PC-3 (cell line): ENCODE measurements around the gene CDK7. TPM values are rescaled to one million over a fixed set of nuclear protein-coding genes. Genes with fewer than 3 reads are reported as not detected.
"Not testable (repeated sequence)": the region's sequence is repeated elsewhere in the genome, so short reads cannot be mapped to it uniquely, and the experiment has no call there.

Source experiments
- ATAC-seq: fragments of 200-7000 bp; cut with Tn5 transposase; 2 replicates; pipeline ENCODE4 v1.9.1; 2020; ENCODE audit warnings: mild to moderate bottlenecking, moderate library complexity
- BruUV-seq: library from RNA; stranded (reverse); fragments of 400-500 nt; replicated peaks from 2 replicates; lab custom pipeline; 2021; lab: Mats Ljungman, UMichigan
- CTCF ChIA-PET: fragments of 300-600 bp; sonication (Branson Sonifier 250); formaldehyde crosslinking; loops from one replicate; lab custom pipeline; 2022; ENCODE audit warnings: antibody characterized with exemption; lab: Charles Lee
- POLR2A ChIA-PET: fragments of 300-600 bp; sonication (Branson Sonifier 250); formaldehyde crosslinking; loops from one replicate; lab custom pipeline; 2022; ENCODE audit warnings: antibody characterized with exemption; ENCODE audit not compliant: unreplicated experiment; lab: Charles Lee
- DNase-seq: peaks from one replicate; pipeline ENCODE4 v3.0.0-alpha.2; 2015
- H2AFZ ChIP-seq: fragments of 300-600 bp; sonication (generic); 2 replicates; pipeline ENCODE4 v1.6.0; 2016; ENCODE audit warnings: antibody characterized with exemption, low read length
- H3F3A ChIP-seq: fragments of 300-600 bp; sonication (generic); one replicate; pipeline ENCODE4 v1.6.0; 2017; ENCODE audit warnings: antibody characterized with exemption, low read length, control low read depth, mild to moderate bottlenecking; ENCODE audit not compliant: unreplicated experiment
- H3K27ac ChIP-seq: fragments of 300-600 bp; sonication (generic); 2 replicates; pipeline ENCODE4 v1.5.1; 2016; ENCODE audit warnings: mild to moderate bottlenecking, low read length
- H3K27me3 ChIP-seq: fragments of 300-600 bp; sonication (generic); 2 replicates; pipeline ENCODE4 v1.6.1; 2016; ENCODE audit warnings: low read length, mixed read lengths
- H3K36me3 ChIP-seq: fragments of 300-600 bp; sonication (generic); 2 replicates; pipeline ENCODE4 v1.6.1; 2016; ENCODE audit warnings: low read depth, mixed run types, low read length, mixed read lengths
- H3K4me1 ChIP-seq: fragments of 300-600 bp; sonication (generic); 2 replicates; pipeline ENCODE4 v1.5.1; 2016; ENCODE audit warnings: low read length; ENCODE audit not compliant: insufficient read depth
- H3K4me2 ChIP-seq: fragments of 300-600 bp; sonication (generic); 2 replicates; pipeline ENCODE4 v1.6.0; 2016; ENCODE audit warnings: low read length
- H3K4me3 ChIP-seq: fragments of 300-600 bp; sonication (generic); 2 replicates; pipeline ENCODE4 v1.5.1; 2016; ENCODE audit warnings: mild to moderate bottlenecking, low read length, mixed read lengths
- H3K79me2 ChIP-seq: fragments of 300-600 bp; sonication (generic); 2 replicates; pipeline ENCODE4 v1.6.1; 2017; ENCODE audit warnings: low read length, mixed read lengths
- H3K9ac ChIP-seq: fragments of 300-600 bp; sonication (generic); 2 replicates; pipeline ENCODE4 v1.6.0; 2016; ENCODE audit warnings: mild to moderate bottlenecking, low read length
- H3K9me2 ChIP-seq: fragments of 300-600 bp; sonication (generic); replicated peaks from 2 replicates; pipeline ENCODE4 v1.6.1; 2016; ENCODE audit warnings: mixed run types, low read length, mixed read lengths
- H3K9me3 ChIP-seq: fragments of 300-600 bp; sonication (generic); 2 replicates; pipeline ENCODE4 v1.6.1; 2016; ENCODE audit warnings: low read length, mixed read lengths
- H4K20me1 ChIP-seq: fragments of 300-600 bp; sonication (generic); 2 replicates; pipeline ENCODE4 v1.6.1; 2016; ENCODE audit warnings: low read length, mixed read lengths
- EZH2 ChIP-seq: fragments of 300-600 bp; sonication (generic); IDR thresholded peaks from one replicate; pipeline ENCODE4 v1.6.1; 2017; ENCODE audit warnings: antibody characterized with exemption, mild to moderate bottlenecking, low read length; ENCODE audit not compliant: unreplicated experiment
- EZH2phosphoT487 ChIP-seq: fragments of 300-600 bp; sonication (generic); IDR thresholded peaks from 2 replicates; pipeline ENCODE4 v1.6.1; 2018; ENCODE audit warnings: mild to moderate bottlenecking, antibody characterized with exemption, low read length, borderline replicate concordance
- intact Hi-C: fragments of 100-400 bp; cut with micrococcal nuclease; formaldehyde crosslinking; loops from 2 replicates; pipeline ENCODE4 v1.9.0; 2023
- total RNA-seq: library from RNA; depleted of rRNA; stranded (reverse); fragments of >200 nt; gene quantifications from 2 replicates; pipeline ENCODE4 v1.2.3, GENCODE V29; 2014
- TF ChIP-seq, protein P1 (sequence below): fragments of 300-600 bp; sonication (generic); conservative IDR thresholded peaks from 2 replicates; pipeline ENCODE4 v1.5.1; 2017; ENCODE audit warnings: antibody characterized with exemption, low read depth, mild to moderate bottlenecking, low read length

CDK7 gene
- total RNA-seq, 1 experiment from 2014 or later = 26.6 TPM

DNA sequence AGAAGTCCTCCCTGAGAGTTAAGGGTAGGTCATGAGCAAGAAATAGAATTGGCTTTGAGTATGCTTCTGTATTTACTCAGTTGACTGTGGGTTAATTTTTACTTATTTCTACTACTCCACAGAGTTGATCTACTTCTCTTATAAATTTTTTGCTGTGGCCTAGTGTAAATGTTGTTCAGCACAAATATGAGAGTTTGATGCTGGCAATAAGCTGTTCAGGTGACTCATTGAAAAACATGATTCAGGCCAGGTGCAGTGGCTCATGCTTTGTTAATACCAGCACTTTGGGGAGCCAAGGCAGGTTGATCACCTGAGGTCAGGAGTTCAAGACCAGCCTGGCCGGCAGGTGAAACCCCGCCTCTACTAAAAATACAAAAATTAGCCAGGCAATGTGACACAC, 4.5 kb upstream of the CDK7 start:
- POLR2A ChIA-PET = interaction anchor here (0.6 kb wide), 1 partner anchor 37 kb away, joined by 6 read pairs; no protein-coding TSS in a partner anchor

DNA sequence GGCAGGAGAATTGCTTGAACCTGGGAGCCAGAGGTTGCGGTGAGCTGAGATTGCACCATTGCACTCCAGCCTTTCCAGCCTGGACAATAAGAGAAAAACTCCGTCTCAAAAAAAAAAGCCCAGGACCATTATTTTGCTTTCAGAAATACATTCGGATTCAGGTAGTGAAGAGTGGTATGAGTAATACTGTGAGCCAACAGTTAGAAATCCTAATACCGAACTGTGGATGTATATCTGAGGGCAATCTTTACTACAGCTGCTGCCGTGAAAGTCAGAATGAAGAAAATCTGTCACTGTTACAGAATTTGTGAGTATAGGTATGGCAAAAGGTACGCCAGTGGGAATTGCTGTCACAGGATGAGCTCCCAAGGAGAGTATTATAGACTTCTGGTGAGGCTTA, 3.4 kb upstream of the CDK7 start:
- no peaks in the 10 kb centered on the region for H3K36me3 ChIP-seq
- ATAC-seq (no peak), DNase-seq (no peak)
- peaks cover 14% of the 10 kb centered on the region for H3K79me2 ChIP-seq
- H3K4me3 ChIP-seq = no peak overlapping the region
- H3K9me3 ChIP-seq = no peaks in the 10 kb centered on the region
- TF ChIP-seq EZH2phosphoT487 = no peak
- TF ChIP-seq, protein P1, sequence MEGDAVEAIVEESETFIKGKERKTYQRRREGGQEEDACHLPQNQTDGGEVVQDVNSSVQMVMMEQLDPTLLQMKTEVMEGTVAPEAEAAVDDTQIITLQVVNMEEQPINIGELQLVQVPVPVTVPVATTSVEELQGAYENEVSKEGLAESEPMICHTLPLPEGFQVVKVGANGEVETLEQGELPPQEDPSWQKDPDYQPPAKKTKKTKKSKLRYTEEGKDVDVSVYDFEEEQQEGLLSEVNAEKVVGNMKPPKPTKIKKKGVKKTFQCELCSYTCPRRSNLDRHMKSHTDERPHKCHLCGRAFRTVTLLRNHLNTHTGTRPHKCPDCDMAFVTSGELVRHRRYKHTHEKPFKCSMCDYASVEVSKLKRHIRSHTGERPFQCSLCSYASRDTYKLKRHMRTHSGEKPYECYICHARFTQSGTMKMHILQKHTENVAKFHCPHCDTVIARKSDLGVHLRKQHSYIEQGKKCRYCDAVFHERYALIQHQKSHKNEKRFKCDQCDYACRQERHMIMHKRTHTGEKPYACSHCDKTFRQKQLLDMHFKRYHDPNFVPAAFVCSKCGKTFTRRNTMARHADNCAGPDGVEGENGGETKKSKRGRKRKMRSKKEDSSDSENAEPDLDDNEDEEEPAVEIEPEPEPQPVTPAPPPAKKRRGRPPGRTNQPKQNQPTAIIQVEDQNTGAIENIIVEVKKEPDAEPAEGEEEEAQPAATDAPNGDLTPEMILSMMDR = no peak
- TF ChIP-seq EZH2 = no peak
- no peak overlapping the region for H3K9ac ChIP-seq
- BruUV-seq = no TSS peak
- no peak overlapping the region for H3K4me2 ChIP-seq
- ChIA-PET CTCF (no interaction called here), POLR2A (no interaction called here)
- peaks cover 10% of the 10 kb centered on the region for H3K4me1 ChIP-seq
- intact Hi-C loops = no loop called here
- H3F3A ChIP-seq = no peaks in the 10 kb centered on the region
- no peaks in the 10 kb centered on the region for H3K27me3 ChIP-seq
- no peak overlapping the region for H2AFZ ChIP-seq
- no peak overlapping the region for H3K27ac ChIP-seq
- no peaks in the 10 kb centered on the region for H4K20me1 ChIP-seq
- no peaks in the 10 kb centered on the region for H3K9me2 ChIP-seq

More for the DNA sequence above, 4.5 kb upstream of the CDK7 start:
- Histone ChIP-seq H3K27ac (no peak overlapping the region), H3F3A (no peaks in the 10 kb centered on the region), H3K4me2 (no peak overlapping the region), H3K79me2 (peaks cover 3% of the 10 kb centered on the region), H3K9me3 (no peaks in the 10 kb centered on the region), H3K4me3 (no peak overlapping the region), H4K20me1 (no peaks in the 10 kb centered on the region), H3K36me3 (no peaks in the 10 kb centered on the region), H3K9ac (no peak overlapping the region), H3K9me2 (no peaks in the 10 kb centered on the region), H3K4me1 (peaks cover 7% of the 10 kb centered on the region; the same call in 1 of the 2 replicates), H2AFZ (no peak overlapping the region), H3K27me3 (no peaks in the 10 kb centered on the region)
- DNase-seq = peak; percentile 34
- ATAC-seq = no peak
- CTCF ChIA-PET = no interaction called here
- BruUV-seq = no TSS peak
- TF ChIP-seq EZH2phosphoT487 = no peak
- no peak for TF ChIP-seq EZH2
- intact Hi-C loops = no loop called here

DNA sequence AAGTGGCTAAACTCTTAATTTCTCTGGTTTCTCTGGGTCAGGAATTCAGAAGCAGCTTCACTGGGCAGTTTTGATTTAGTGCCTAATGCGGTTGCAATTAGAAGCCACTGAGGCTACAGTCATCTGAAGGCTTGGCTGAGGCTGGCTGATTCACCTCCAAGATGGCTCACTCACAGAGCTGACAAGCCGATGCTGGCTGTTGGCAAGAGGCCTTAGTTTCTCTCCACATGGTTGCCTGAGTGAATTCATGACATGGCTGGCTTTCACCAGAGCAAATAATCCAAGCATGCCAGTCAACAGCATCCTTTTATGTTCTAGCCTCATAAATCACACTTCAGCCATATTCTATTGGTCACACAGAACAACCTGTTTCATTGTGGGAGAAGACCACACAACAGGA, 2.8 kb upstream of the CDK7 start:
- DNase-seq (no peak), ATAC-seq (no peak)
- ChIA-PET CTCF (no interaction called here), POLR2A (no interaction called here)
- H3K4me2 ChIP-seq = no peak overlapping the region
- H3K36me3 ChIP-seq = no peaks in the 10 kb centered on the region
- H3K4me3 ChIP-seq = no peak overlapping the region
- H3K27me3 ChIP-seq = no peaks in the 10 kb centered on the region
- no peak overlapping the region for H3K27ac ChIP-seq
- peaks cover 11% of the 10 kb centered on the region for H3K4me1 ChIP-seq
- no peaks in the 10 kb centered on the region for H3K9me3 ChIP-seq
- no peak overlapping the region for H3K9ac ChIP-seq
- H4K20me1 ChIP-seq = no peaks in the 10 kb centered on the region
- H3F3A ChIP-seq = no peaks in the 10 kb centered on the region
- no peak overlapping the region for H2AFZ ChIP-seq
- H3K9me2 ChIP-seq = no peaks in the 10 kb centered on the region
- no peak for TF ChIP-seq EZH2phosphoT487
- TF ChIP-seq, protein P1 = no peak
- no peak for TF ChIP-seq EZH2
- BruUV-seq = no TSS peak
- peaks cover 19% of the 10 kb centered on the region for H3K79me2 ChIP-seq
- intact Hi-C loops = no loop called here

DNA sequence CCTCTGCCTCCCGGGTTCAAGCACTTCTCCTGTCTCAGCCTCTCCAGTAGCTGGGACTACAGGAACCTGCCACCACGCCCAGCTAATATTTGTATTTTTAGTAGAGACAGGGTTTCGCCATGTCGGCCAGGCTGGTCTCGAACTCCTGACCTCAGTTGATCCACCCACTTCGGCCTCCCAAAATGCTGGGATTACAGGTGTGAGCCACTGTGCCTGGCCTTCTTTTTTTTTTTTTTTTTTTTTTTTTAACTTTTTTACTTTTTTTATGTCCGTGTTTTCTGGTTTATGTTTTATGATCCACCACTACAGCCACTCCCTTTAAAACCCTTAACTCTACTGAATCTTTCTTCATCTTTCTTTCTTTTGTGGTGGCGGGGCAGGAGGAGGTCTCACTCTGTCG, 2.0 kb downstream of the CDK7 start:
- H3K4me3 ChIP-seq, H3K27me3 ChIP-seq, H3K9me2 ChIP-seq, H3K36me3 ChIP-seq, POLR2A ChIA-PET, H4K20me1 ChIP-seq, ATAC-seq, DNase-seq, H3K27ac ChIP-seq, BruUV-seq, H2AFZ ChIP-seq, H3K9ac ChIP-seq, H3K9me3 ChIP-seq, H3F3A ChIP-seq, CTCF ChIA-PET: not testable (repeated sequence)
- H3K79me2 ChIP-seq = peaks cover 52% of the 10 kb centered on the region
- intact Hi-C loops = loop anchor here (5.0 kb wide), 1 partner anchor 144 kb away; the partner anchor contains the start of gene SLC30A5
- H3K4me1 ChIP-seq = peaks cover 33% of the 10 kb centered on the region
- H3K4me2 ChIP-seq = peak overlapping the region; percentile 71; the same call in 1 of the 2 replicates
